Measurements from ENCODE around the gene GCN1. TPM values are rescaled to one million over a fixed set of nuclear protein-coding genes. Genes with fewer than 3 reads are reported as not detected.

GCN1 gene
- total RNA-seq, 8 experiments from 2014 or later = 31.8 to 153 (median 47.1) TPM

- in situ Hi-C loops (cut with MboI; ENCODE audit: low pct_unique_long_range_greater_than_20kb in 2 of 9, low sequenced_read_pairs in 9 of 9, unreplicated experiment in 9 of 9) = no loop called here
- no peak for ATAC-seq (replicated peaks in 6 of 8)
- WGBS, 10 experiments = 80 to 100% (median 95%) methylated on average over 1 to 8 of the region's 11 CpGs; no CpG with 5 or more reads in 3 of the 10 experiments
- no peak overlapping the region for H3K27ac ChIP-seq
- H3K4me1 ChIP-seq (replicated peaks in 1 of 2) = no peaks in the 10 kb centered on the region
- no peak overlapping the region for H3K4me3 ChIP-seq
Measured at GRCh38 chr12:120161852-120162251, 32.7 kb downstream of the GCN1 start.

GRCh38 chr12:120159509-120160237 lies 34.8 kb downstream of the GCN1 start:
- WGBS, 10 experiments = 20 to 100% (median 98%) methylated on average over 1 to 9 of the region's 12 CpGs; no CpG with 5 or more reads in 2 of the 10 experiments
- Histone ChIP-seq H3K4me1 (replicated peaks in 1 of 2) (no peaks in the 10 kb centered on the region), H3K4me3 (no peak overlapping the region), H3K27ac (no peak overlapping the region)
- peak in 2 of 8 experiments; percentile 43 to 59 for ATAC-seq (replicated peaks in 6 of 8)
- in situ Hi-C loops (cut with MboI; ENCODE audit: low pct_unique_long_range_greater_than_20kb in 2 of 9, low sequenced_read_pairs in 9 of 9, unreplicated experiment in 9 of 9) = no loop called here

GRCh38 chr12:120158351-120158750 lies 36.2 kb downstream of the GCN1 start:
- Histone ChIP-seq H3K27ac (no peak overlapping the region), H3K4me1 (replicated peaks in 1 of 2) (no peaks in the 10 kb centered on the region), H3K4me3 (no peak overlapping the region)
- WGBS, 10 experiments = 88 to 100% (median 96%) methylated on average over 1 to 5 of the region's 10 CpGs; no CpG with 5 or more reads in 5 of the 10 experiments
- no peak for ATAC-seq (replicated peaks in 6 of 8)
- in situ Hi-C loops (cut with MboI; ENCODE audit: low pct_unique_long_range_greater_than_20kb in 2 of 9, low sequenced_read_pairs in 9 of 9, unreplicated experiment in 9 of 9) = no loop called here

- Histone ChIP-seq H3K4me3 (no peak overlapping the region), H3K27ac (no peak overlapping the region), H3K4me1 (replicated peaks in 1 of 2) (no peaks in the 10 kb centered on the region)
- in situ Hi-C loops (cut with MboI; ENCODE audit: low pct_unique_long_range_greater_than_20kb in 2 of 9, low sequenced_read_pairs in 9 of 9, unreplicated experiment in 9 of 9) = no loop called here
- WGBS, 10 experiments = 40 to 95% (median 85%) methylated on average over 1 to 7 of the region's 11 CpGs; no CpG with 5 or more reads in 2 of the 10 experiments
- ATAC-seq (replicated peaks in 6 of 8) = no peak
Measured at GRCh38 chr12:120157678-120158077, 36.8 kb downstream of the GCN1 start.

GRCh38 chr12:120156315-120157259 lies 37.9 kb downstream of the GCN1 start:
- no peak for ATAC-seq (replicated peaks in 6 of 8)
- H3K4me1 ChIP-seq (replicated peaks in 1 of 2) = no peaks in the 10 kb centered on the region
- no peak overlapping the region for H3K4me3 ChIP-seq
- in situ Hi-C loops (cut with MboI; ENCODE audit: low pct_unique_long_range_greater_than_20kb in 2 of 9, low sequenced_read_pairs in 9 of 9, unreplicated experiment in 9 of 9) = no loop called here
- WGBS, 10 experiments = 87 to 98% (median 95%) methylated on average over 2 to 19 of the region's 22 CpGs; no CpG with 5 or more reads in 1 of the 10 experiments
- H3K27ac ChIP-seq = no peak overlapping the region

GRCh38 chr12:120155072-120155471 lies 39.4 kb downstream of the GCN1 start:
- ATAC-seq (replicated peaks in 6 of 8) = no peak
- no peak overlapping the region for H3K27ac ChIP-seq
- in situ Hi-C loops (cut with MboI; ENCODE audit: low pct_unique_long_range_greater_than_20kb in 2 of 9, low sequenced_read_pairs in 9 of 9, unreplicated experiment in 9 of 9) = no loop called here
- 94 to 100% (median 99%) methylated on average over 8 to 12 of the region's 15 CpGs; no CpG with 5 or more reads in 7 of the 10 experiments for WGBS, 10 experiments
- no peak overlapping the region for H3K4me3 ChIP-seq
- H3K4me1 ChIP-seq (replicated peaks in 1 of 2) = no peaks in the 10 kb centered on the region

GRCh38 chr12:120150919-120151525 lies 43.5 kb downstream of the GCN1 start:
- Histone ChIP-seq H3K4me3 (no peak overlapping the region), H3K4me1 (replicated peaks in 1 of 2) (no peaks in the 10 kb centered on the region), H3K27ac (no peak overlapping the region)
- in situ Hi-C loops (cut with MboI; ENCODE audit: low pct_unique_long_range_greater_than_20kb in 2 of 9, low sequenced_read_pairs in 9 of 9, unreplicated experiment in 9 of 9) = no loop called here
- peak in 2 of 8 experiments; percentile 10 to 21 for ATAC-seq (replicated peaks in 6 of 8)
- 90 to 100% (median 100%) methylated on average over 1 to 8 of the region's 22 CpGs; no CpG with 5 or more reads in 2 of the 10 experiments for WGBS, 10 experiments

GRCh38 chr12:120148011-120148410 lies 46.5 kb downstream of the GCN1 start:
- no peak for ATAC-seq (replicated peaks in 6 of 8)
- no peak overlapping the region for H3K27ac ChIP-seq
- in situ Hi-C loops (cut with MboI; ENCODE audit: low pct_unique_long_range_greater_than_20kb in 2 of 9, low sequenced_read_pairs in 9 of 9, unreplicated experiment in 9 of 9) = no loop called here
- 93 to 100% (median 97%) methylated on average over 1 to 7 of the region's 11 CpGs; no CpG with 5 or more reads in 6 of the 10 experiments for WGBS, 10 experiments
- H3K4me3 ChIP-seq = no peak overlapping the region
- no peaks in the 10 kb centered on the region for H3K4me1 ChIP-seq (replicated peaks in 1 of 2)

GRCh38 chr12:120145164-120145563 lies 49.4 kb downstream of the GCN1 start:
- in situ Hi-C loops (cut with MboI; ENCODE audit: low pct_unique_long_range_greater_than_20kb in 2 of 9, low sequenced_read_pairs in 9 of 9, unreplicated experiment in 9 of 9) = no loop called here

GRCh38 chr12:120144215-120144614 lies 50.3 kb downstream of the GCN1 start:
- WGBS, 10 experiments = 96 to 100% (median 100%) methylated on average over 1 to 11 of the region's 11 CpGs; no CpG with 5 or more reads in 6 of the 10 experiments
- Histone ChIP-seq H3K4me3 (no peak overlapping the region), H3K27ac (no peak overlapping the region), H3K4me1 (replicated peaks in 1 of 2) (no peaks in the 10 kb centered on the region)
- ATAC-seq (replicated peaks in 6 of 8) = no peak
- in situ Hi-C loops (cut with MboI; ENCODE audit: low pct_unique_long_range_greater_than_20kb in 2 of 9, low sequenced_read_pairs in 9 of 9, unreplicated experiment in 9 of 9) = no loop called here

More at GRCh38 chr12:120145164-120145563, 49.4 kb downstream of the GCN1 start:
- WGBS, 10 experiments = 94 to 100% (median 100%) methylated on average over 1 to 6 of the region's 8 CpGs; no CpG with 5 or more reads in 6 of the 10 experiments
- peak in 1 of 8 experiments; percentile 6 for ATAC-seq (replicated peaks in 6 of 8)
- Histone ChIP-seq H3K4me3 (no peak overlapping the region), H3K27ac (no peak overlapping the region), H3K4me1 (replicated peaks in 1 of 2) (no peaks in the 10 kb centered on the region)

GRCh38 chr12:120142231-120142877 lies 52.2 kb downstream of the GCN1 start:
- 80 to 100% (median 100%) methylated on average over 2 to 7 of the region's 14 CpGs; no CpG with 5 or more reads in 2 of the 10 experiments for WGBS, 10 experiments
- ATAC-seq (replicated peaks in 6 of 8) = no peak

GRCh38 chr12:120141336-120141735 lies 53.2 kb downstream of the GCN1 start:
- in situ Hi-C loops (cut with MboI; ENCODE audit: low pct_unique_long_range_greater_than_20kb in 2 of 9, low sequenced_read_pairs in 9 of 9, unreplicated experiment in 9 of 9) = no loop called here
- Histone ChIP-seq H3K4me3 (no peak overlapping the region), H3K4me1 (replicated peaks in 1 of 2) (no peaks in the 10 kb centered on the region), H3K27ac (no peak overlapping the region)
- WGBS, 10 experiments = 80 to 100% (median 100%) methylated on average over 1 to 5 of the region's 6 CpGs; no CpG with 5 or more reads in 3 of the 10 experiments
- ATAC-seq (replicated peaks in 6 of 8) = no peak

More at GRCh38 chr12:120142231-120142877, 52.2 kb downstream of the GCN1 start:
- in situ Hi-C loops (cut with MboI; ENCODE audit: low pct_unique_long_range_greater_than_20kb in 2 of 9, low sequenced_read_pairs in 9 of 9, unreplicated experiment in 9 of 9) = no loop called here
- no peak overlapping the region for H3K27ac ChIP-seq
- no peak overlapping the region for H3K4me3 ChIP-seq
- H3K4me1 ChIP-seq (replicated peaks in 1 of 2) = no peaks in the 10 kb centered on the region
